Lung (tissue), 12 donors: ENCODE measurements around the gene HBS1L. TPM values are rescaled to one million over a fixed set of nuclear protein-coding genes. Genes with fewer than 3 reads are reported as not detected.
A peak's percentile ranks its signal among the peaks of the same experiment; 100 is the strongest.

ENCODE experiments used
- ATAC-seq: fragments of 200-7000 bp; cut with Tn5 transposase; one replicate; pipeline ENCODE4 v1.9.1; 2020; ENCODE audit warnings: moderate number of reproducible peaks; ENCODE audit not compliant: insufficient read depth, low FRiP score
- DNase-seq, 3 donors: peaks; one replicate each; pipeline ENCODE4 v3.0.0-alpha.2; 2013 to 2017
- H3K27ac ChIP-seq, 2 donors: one replicate each; pipeline ENCODE4 v1.5.1; 2013; ENCODE audit warnings: mild to moderate bottlenecking in 2 of 2, moderate library complexity in 2 of 2, control low read depth in 1 of 2, inconsistent platforms in 1 of 2, low read depth in 1 of 2, low read length in 1 of 2
- H3K27me3 ChIP-seq, 3 donors: one replicate each; pipeline ENCODE4 v1.5.1; 2013; ENCODE audit warnings: low read length in 2 of 3; ENCODE audit not compliant: control insufficient read depth in 3 of 3, insufficient read depth in 3 of 3
- H3K36me3 ChIP-seq, 4 donors: one replicate each; pipeline ENCODE4 v1.5.1; 2013; ENCODE audit warnings: low read length in 4 of 4, mild to moderate bottlenecking in 1 of 4, moderate library complexity in 1 of 4; ENCODE audit not compliant: control insufficient read depth in 4 of 4, insufficient read depth in 4 of 4
- H3K4me1 ChIP-seq, 5 donors: one replicate each; pipeline ENCODE4 v1.5.1; 2013; ENCODE audit warnings: low read length in 5 of 5, mild to moderate bottlenecking in 2 of 5, moderate library complexity in 1 of 5; ENCODE audit not compliant: control insufficient read depth in 5 of 5, insufficient read depth in 5 of 5
- H3K4me3 ChIP-seq: one replicate; pipeline ENCODE4 v1.5.1; 2013; ENCODE audit warnings: mild to moderate bottlenecking, control low read depth, moderate library complexity
- H3K9ac ChIP-seq, 2 donors: one replicate each; pipeline ENCODE4 v1.5.1; 2013; ENCODE audit warnings: low read length in 2 of 2, control low read depth in 1 of 2; ENCODE audit not compliant: insufficient read depth in 1 of 2
- H3K9me3 ChIP-seq, 4 donors: one replicate each; pipeline ENCODE4 v1.5.1; 2013; ENCODE audit warnings: low read length in 3 of 4, mild to moderate bottlenecking in 1 of 4, moderate library complexity in 1 of 4; ENCODE audit not compliant: control insufficient read depth in 4 of 4, insufficient read depth in 3 of 4
- CTCF ChIP-seq: IDR thresholded peaks from 2 replicates; pipeline ENCODE4 v1.5.1; 2012; ENCODE audit warnings: mild to moderate bottlenecking; ENCODE audit errors: control extremely low read depth, extremely low read depth
- WGBS, 2 donors: extraction: QIAGEN DNeasy Blood & Tissue Kit; methylation state at CpG; one replicate each; pipeline ENCODE4 v1.1.7; 2013; 5-methylcytosine and 5-hydroxymethylcytosine counted together
- polyA plus RNA-seq, 2 donors: library from polyadenylated mRNA; stranded (reverse); fragments of 200-250 nt; gene quantifications; one replicate each; pipeline ENCODE4 v1.2.1, GENCODE V29; 2013
- total RNA-seq, 2 donors: library from RNA; depleted of rRNA in 1 of 2; stranded (reverse); fragments of >200 nt in 1 of 2; gene quantifications; one replicate each; pipeline ENCODE4 v1.2.1, GENCODE V29; 2014 to 2021
- donor health status: control.
- donor health status: control.
- donor health status: Bipolar disorder and iron deficiency.
- donor health status: healthy.
- donor health status: DM: yes; HTN: yes; CAD: no.

The HBS1L gene
- total and polyA plus RNA-seq, 4 donors: 13.1 to 76.3 (median 43.3) TPM

GRCh38 chr6:135043846-135044245, 10.8 kb downstream of the HBS1L start:
- H3K4me1 ChIP-seq: peaks cover 0 to 6% (median 0%) of the 10 kb centered on the region in 5 donors
- no peak for TF ChIP-seq CTCF
- no peaks in the 10 kb centered on the region for H3K27me3 ChIP-seq
- ATAC-seq (no peak), DNase-seq (peak in 1 of 3 donors; percentile 3)
- H3K9ac ChIP-seq: no peak overlapping the region
- peaks cover 0 to 12% (median 8%) of the 10 kb centered on the region in 4 donors for H3K36me3 ChIP-seq
- 36 to 54% methylated on average over 2 of the region's 2 CpGs for WGBS, 2 donors
- H3K27ac ChIP-seq: no peak overlapping the region
- H3K4me3 ChIP-seq: no peak overlapping the region
- no peaks in the 10 kb centered on the region for H3K9me3 ChIP-seq

- TF ChIP-seq CTCF: no peak
- DNase-seq (no peak), ATAC-seq (no peak)
- no peaks in the 10 kb centered on the region for H3K9me3 ChIP-seq
- H3K36me3 ChIP-seq: peaks cover 0 to 11% (median 7%) of the 10 kb centered on the region in 4 donors
- no peak overlapping the region for H3K4me3 ChIP-seq
- no peaks in the 10 kb centered on the region for H3K27me3 ChIP-seq
- H3K9ac ChIP-seq: no peak overlapping the region
- H3K4me1 ChIP-seq: peaks cover 0 to 6% (median 0%) of the 10 kb centered on the region in 5 donors
- no peak overlapping the region for H3K27ac ChIP-seq
- 91 to 96% methylated on average over 3 of the region's 3 CpGs for WGBS, 2 donors
Observed at GRCh38 chr6:135043364-135043763, 11.3 kb downstream of the HBS1L start.

GRCh38 chr6:135038335-135038734, 16.3 kb downstream of the HBS1L start:
- Histone ChIP-seq H3K9ac (no peak overlapping the region), H3K27me3 (no peaks in the 10 kb centered on the region), H3K4me1 (no peaks in the 10 kb centered on the region), H3K27ac (no peak overlapping the region), H3K36me3 (peaks cover 2 to 21% (median 5%) of the 10 kb centered on the region in 4 donors), H3K4me3 (no peak overlapping the region), H3K9me3 (no peaks in the 10 kb centered on the region)
- no peak for ATAC-seq
- DNase-seq: no peak
- WGBS, 2 donors: 93 to 96% methylated on average over 2 of the region's 2 CpGs
- no peak for TF ChIP-seq CTCF

GRCh38 chr6:135037541-135037940, 17.1 kb downstream of the HBS1L start:
- no peak for DNase-seq
- no peaks in the 10 kb centered on the region for H3K27me3 ChIP-seq
- WGBS, 2 donors: 93 to 96% methylated on average over 4 of the region's 4 CpGs
- no peak for ATAC-seq
- no peak overlapping the region for H3K9ac ChIP-seq
- no peaks in the 10 kb centered on the region for H3K9me3 ChIP-seq
- H3K36me3 ChIP-seq: peaks cover 2 to 24% (median 5%) of the 10 kb centered on the region in 4 donors
- H3K27ac ChIP-seq: no peak overlapping the region
- no peak for TF ChIP-seq CTCF
- no peaks in the 10 kb centered on the region for H3K4me1 ChIP-seq
- H3K4me3 ChIP-seq: no peak overlapping the region
